Astrocyte (in vitro differentiated cells and primary cell): ENCODE results near the gene HMCN2.

Experiments used
- EZH2 ChIP-seq: IDR thresholded peaks from 2 replicates; pipeline ENCODE4 v1.6.1; 2012; ENCODE audit warnings: mild to moderate bottlenecking, low read length, inconsistent platforms; ENCODE audit not compliant: insufficient read depth
- TF ChIP-seq, protein P1 (sequence below): IDR thresholded peaks from 2 replicates; pipeline ENCODE4 v1.5.1; 2011; ENCODE audit warnings: low read depth, mild to moderate bottlenecking, inconsistent platforms, low read length, moderate library complexity; ENCODE audit not compliant: insufficient read depth

DNA sequence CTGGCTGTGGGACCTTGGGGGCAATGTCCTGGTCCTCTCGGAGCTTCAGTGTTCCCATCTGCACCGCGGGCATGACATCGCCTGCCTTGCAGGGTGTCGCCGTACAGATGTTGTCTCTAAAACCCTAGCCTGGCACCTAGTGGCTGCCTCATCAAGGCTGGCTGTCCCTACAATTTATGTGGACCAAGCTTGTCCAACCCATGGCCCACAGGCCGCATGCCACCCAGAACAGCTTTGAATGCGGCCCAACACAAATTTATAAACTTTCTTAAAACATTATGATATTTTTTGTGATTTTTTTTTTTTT is 160.9 kb downstream of the HMCN2 start:
- TF ChIP-seq, protein P1, sequence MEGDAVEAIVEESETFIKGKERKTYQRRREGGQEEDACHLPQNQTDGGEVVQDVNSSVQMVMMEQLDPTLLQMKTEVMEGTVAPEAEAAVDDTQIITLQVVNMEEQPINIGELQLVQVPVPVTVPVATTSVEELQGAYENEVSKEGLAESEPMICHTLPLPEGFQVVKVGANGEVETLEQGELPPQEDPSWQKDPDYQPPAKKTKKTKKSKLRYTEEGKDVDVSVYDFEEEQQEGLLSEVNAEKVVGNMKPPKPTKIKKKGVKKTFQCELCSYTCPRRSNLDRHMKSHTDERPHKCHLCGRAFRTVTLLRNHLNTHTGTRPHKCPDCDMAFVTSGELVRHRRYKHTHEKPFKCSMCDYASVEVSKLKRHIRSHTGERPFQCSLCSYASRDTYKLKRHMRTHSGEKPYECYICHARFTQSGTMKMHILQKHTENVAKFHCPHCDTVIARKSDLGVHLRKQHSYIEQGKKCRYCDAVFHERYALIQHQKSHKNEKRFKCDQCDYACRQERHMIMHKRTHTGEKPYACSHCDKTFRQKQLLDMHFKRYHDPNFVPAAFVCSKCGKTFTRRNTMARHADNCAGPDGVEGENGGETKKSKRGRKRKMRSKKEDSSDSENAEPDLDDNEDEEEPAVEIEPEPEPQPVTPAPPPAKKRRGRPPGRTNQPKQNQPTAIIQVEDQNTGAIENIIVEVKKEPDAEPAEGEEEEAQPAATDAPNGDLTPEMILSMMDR, result no peak
- no peak for TF ChIP-seq EZH2
